MM.1S (cell line): Measurements from ENCODE around the gene SF3B2.

Experiments
- CTCF ChIP-seq: fragments of 300-600 bp; sonication (generic); IDR thresholded peaks from 2 replicates; pipeline ENCODE4 v1.5.1; 2016; ENCODE audit warnings: antibody characterized with exemption, low read length, mixed read lengths
- EZH2 ChIP-seq: fragments of 300-600 bp; sonication (generic); optimal IDR thresholded peaks from 2 replicates; pipeline ENCODE3; 2017; ENCODE audit warnings: low read depth, mild to moderate bottlenecking, antibody characterized with exemption, low read length, mixed read lengths

GRCh38 chr11:66089067-66089466, 36.9 kb downstream of the SF3B2 start:
- TF ChIP-seq CTCF (no peak), EZH2 (no peak)
